GM18498 (cell line): ENCODE measurements around the gene GGACT.

Source experiments
- ATAC-seq: cut with Tn5 transposase; IDR thresholded peaks from one replicate; pipeline ENCODE4 v1.9.1; 2021; ENCODE audit warnings: mild to moderate bottlenecking, moderate library complexity; ENCODE audit not compliant: unreplicated experiment

The GGACT gene

DNA sequence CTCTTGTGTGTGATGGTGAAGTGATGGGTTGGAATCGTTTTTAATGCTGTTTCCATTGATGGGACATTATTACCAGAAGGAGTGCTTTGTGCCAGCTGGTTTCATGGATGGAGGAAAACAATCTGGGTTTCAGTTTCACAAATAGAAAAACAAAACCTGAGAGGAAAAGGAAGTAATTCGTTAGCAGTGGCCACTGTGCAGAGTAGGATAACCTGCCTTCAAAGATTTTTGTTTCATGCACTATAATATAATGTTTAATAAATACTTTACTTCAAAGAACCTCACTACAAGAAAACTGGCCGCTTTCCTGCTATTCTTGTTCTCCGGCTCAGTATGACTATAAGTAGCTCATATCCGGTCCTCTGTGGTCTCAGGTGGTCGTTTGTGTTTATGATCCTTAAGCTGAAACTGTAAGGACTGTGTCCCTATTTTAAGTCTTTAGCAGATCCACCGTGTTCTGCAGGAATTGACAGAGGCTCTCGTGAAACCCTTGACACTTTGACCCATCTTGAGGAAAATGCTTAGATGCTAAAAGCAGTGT is 104.7 kb downstream of the GGACT start:
- ATAC-seq: no peak

DNA sequence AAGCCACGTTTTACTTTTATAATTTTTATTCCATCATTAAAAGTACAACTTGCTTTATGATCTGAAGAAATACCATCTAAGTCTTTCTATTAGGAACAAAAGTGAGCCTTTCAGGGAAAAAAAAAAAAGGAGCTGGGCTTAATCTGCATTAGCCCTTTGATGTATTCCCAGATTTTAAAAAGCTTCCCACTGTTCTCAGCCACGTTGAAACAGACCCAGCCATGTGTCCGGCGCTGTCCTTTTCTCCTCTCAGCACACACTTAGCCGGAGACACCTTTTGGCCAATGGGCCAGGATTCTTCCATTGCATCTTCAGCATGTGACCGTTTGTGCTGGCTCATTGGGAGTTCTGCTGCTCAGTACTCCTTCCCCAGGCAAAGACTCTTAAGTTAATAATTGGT is 105.5 kb downstream of the GGACT start:
- ATAC-seq: no peak

GRCh38 chr13:100480676-100481075 is 107.9 kb downstream of the GGACT start:
- no peak for ATAC-seq
